MCF 10A (cell line): Measurements from ENCODE around the gene PTCH1. TPM values are rescaled to one million over a fixed set of nuclear protein-coding genes. Genes with fewer than 3 reads are reported as not detected.

ENCODE experiments used
- BruUV-seq: library from RNA; stranded (reverse); fragments of 400-500 nt; replicated peaks from 2 replicates; lab custom pipeline; 2021; lab: Mats Ljungman, UMichigan
- CTCF ChIA-PET: fragments of 300-600 bp; sonication (Branson Sonifier 250); formaldehyde crosslinking; extraction: SDS; loops from one replicate; lab custom pipeline; 2021; ENCODE audit warnings: antibody characterized with exemption, inconsistent platforms; lab: Yijun Ruan, JAX
- POLR2A ChIA-PET: fragments of 300-600, 350-650 bp; sonication (Branson Sonifier 250); formaldehyde crosslinking; extraction: SDS; loops from one replicate; lab custom pipeline; 2020; ENCODE audit warnings: antibody characterized with exemption, inconsistent platforms; lab: Yijun Ruan, JAX
- DNase-seq: peaks from one replicate; pipeline ENCODE4 v3.0.0-alpha.2; 2018; ENCODE audit not compliant: unreplicated experiment
- H3K27ac Mint-ChIP-seq: one replicate; pipeline ENCODE4 v1.8.0; 2022; ENCODE audit warnings: mild to moderate bottlenecking, low read depth, mixed read lengths; ENCODE audit not compliant: unreplicated experiment
- H3K27me3 Mint-ChIP-seq: one replicate; pipeline ENCODE4 v1.8.0; 2022; ENCODE audit warnings: mixed read lengths; ENCODE audit not compliant: insufficient read depth, unreplicated experiment
- H3K36me3 Mint-ChIP-seq: one replicate; pipeline ENCODE4 v1.8.0; 2022; ENCODE audit warnings: mild to moderate bottlenecking, moderate library complexity, mixed read lengths; ENCODE audit not compliant: insufficient read depth, unreplicated experiment
- H3K4me1 Mint-ChIP-seq: one replicate; pipeline ENCODE4 v1.8.0; 2022; ENCODE audit warnings: mixed read lengths; ENCODE audit not compliant: insufficient read depth, unreplicated experiment
- H3K4me3 Mint-ChIP-seq: one replicate; pipeline ENCODE4 v1.8.0; 2022; ENCODE audit warnings: mild to moderate bottlenecking, moderate library complexity, mixed read lengths; ENCODE audit not compliant: unreplicated experiment
- H3K9me3 Mint-ChIP-seq: one replicate; pipeline ENCODE4 v1.8.0; 2022; ENCODE audit warnings: mixed read lengths; ENCODE audit not compliant: unreplicated experiment
- CTCF ChIP-seq: fragments of 200-600 bp; IDR thresholded peaks from one replicate; pipeline ENCODE4 v1.8.0; 2022; ENCODE audit warnings: antibody characterized with exemption, mild to moderate bottlenecking; ENCODE audit not compliant: unreplicated experiment
- intact Hi-C: fragments of 100-400 bp; cut with micrococcal nuclease; formaldehyde crosslinking; loops from 2 replicates; pipeline ENCODE4 v1.14.1; 2022
- total RNA-seq: library from RNA; stranded (reverse); gene quantifications from 2 replicates; pipeline ENCODE4 v1.2.3, GENCODE V29; 2022

Gene PTCH1
- total RNA-seq, 1 experiment from 2014 or later: 3.6 TPM

GRCh38 chr9:95495961-95496360 is 20.8 kb downstream of the PTCH1 start:
- no peak overlapping the region for H3K27ac Mint-ChIP-seq
- no peaks in the 10 kb centered on the region for H3K36me3 Mint-ChIP-seq
- no peak for DNase-seq
- CTCF ChIA-PET: interaction anchor here (0.6 kb wide), 1 partner anchor 11 kb away, joined by 3 read pairs; no protein-coding TSS in a partner anchor
- H3K4me1 Mint-ChIP-seq: no peaks in the 10 kb centered on the region
- no TSS peak for BruUV-seq
- no peak overlapping the region for H3K4me3 Mint-ChIP-seq
- intact Hi-C loops: no loop called here
- POLR2A ChIA-PET: no interaction called here
- H3K9me3 Mint-ChIP-seq: no peaks in the 10 kb centered on the region
- H3K27me3 Mint-ChIP-seq: no peaks in the 10 kb centered on the region
- TF ChIP-seq CTCF: no peak

GRCh38 chr9:95495529-95495928 is 21.2 kb downstream of the PTCH1 start:
- no peak for DNase-seq
- CTCF ChIA-PET: interaction anchor here (0.6 kb wide), 1 partner anchor 12 kb away, joined by 3 read pairs; no protein-coding TSS in a partner anchor
- Mint-ChIP-seq H3K4me1 (no peaks in the 10 kb centered on the region), H3K36me3 (no peaks in the 10 kb centered on the region), H3K9me3 (no peaks in the 10 kb centered on the region), H3K27ac (no peak overlapping the region), H3K4me3 (no peak overlapping the region), H3K27me3 (no peaks in the 10 kb centered on the region)
- TF ChIP-seq CTCF: no peak
- POLR2A ChIA-PET: no interaction called here
- intact Hi-C loops: no loop called here
- no TSS peak for BruUV-seq

- H3K4me1 Mint-ChIP-seq: no peaks in the 10 kb centered on the region
- H3K27ac Mint-ChIP-seq: peak overlapping the region; percentile 39
- no peaks in the 10 kb centered on the region for H3K27me3 Mint-ChIP-seq
- DNase-seq: no peak
- no peak for TF ChIP-seq CTCF
- H3K4me3 Mint-ChIP-seq: no peak overlapping the region
- BruUV-seq: no TSS peak
- ChIA-PET POLR2A (no interaction called here), CTCF (interaction anchor here (0.6 kb wide), 1 partner anchor 61 kb away, joined by 3 read pairs; no protein-coding TSS in a partner anchor)
- intact Hi-C loops: loop anchor here (5.0 kb wide), 1 partner anchor 723 kb away; no protein-coding TSS in a partner anchor
- H3K36me3 Mint-ChIP-seq: no peaks in the 10 kb centered on the region
- no peaks in the 10 kb centered on the region for H3K9me3 Mint-ChIP-seq
These were observed 22.1 kb downstream of the PTCH1 start for GRCh38 chr9:95494416-95495371.

GRCh38 chr9:95494022-95494415 is 22.8 kb downstream of the PTCH1 start:
- intact Hi-C loops: loop anchor here (5.0 kb wide), 1 partner anchor 723 kb away; no protein-coding TSS in a partner anchor
- Mint-ChIP-seq H3K27me3 (no peaks in the 10 kb centered on the region), H3K36me3 (no peaks in the 10 kb centered on the region), H3K9me3 (no peaks in the 10 kb centered on the region), H3K4me3 (no peak overlapping the region), H3K4me1 (no peaks in the 10 kb centered on the region), H3K27ac (peak overlapping the region; percentile 39)
- CTCF ChIA-PET: no interaction called here
- no TSS peak for BruUV-seq
- POLR2A ChIA-PET: no interaction called here
- no peak for TF ChIP-seq CTCF
- no peak for DNase-seq
